A549 treated with DMSO at 1 μM for 4 hours (cell line): ENCODE measurements around the gene AKAP10. TPM values are rescaled to one million over a fixed set of nuclear protein-coding genes. Genes with fewer than 3 reads are reported as not detected.

Experiments
- total RNA-seq: library from RNA; stranded (reverse); fragments of 200-300 nt; extraction: Qiagen RNA extraction; gene quantifications from 5 replicates; pipeline ENCODE4 v1.2.3, GENCODE V29; 2022; ENCODE audit warnings: low read depth

The AKAP10 gene, protein sequence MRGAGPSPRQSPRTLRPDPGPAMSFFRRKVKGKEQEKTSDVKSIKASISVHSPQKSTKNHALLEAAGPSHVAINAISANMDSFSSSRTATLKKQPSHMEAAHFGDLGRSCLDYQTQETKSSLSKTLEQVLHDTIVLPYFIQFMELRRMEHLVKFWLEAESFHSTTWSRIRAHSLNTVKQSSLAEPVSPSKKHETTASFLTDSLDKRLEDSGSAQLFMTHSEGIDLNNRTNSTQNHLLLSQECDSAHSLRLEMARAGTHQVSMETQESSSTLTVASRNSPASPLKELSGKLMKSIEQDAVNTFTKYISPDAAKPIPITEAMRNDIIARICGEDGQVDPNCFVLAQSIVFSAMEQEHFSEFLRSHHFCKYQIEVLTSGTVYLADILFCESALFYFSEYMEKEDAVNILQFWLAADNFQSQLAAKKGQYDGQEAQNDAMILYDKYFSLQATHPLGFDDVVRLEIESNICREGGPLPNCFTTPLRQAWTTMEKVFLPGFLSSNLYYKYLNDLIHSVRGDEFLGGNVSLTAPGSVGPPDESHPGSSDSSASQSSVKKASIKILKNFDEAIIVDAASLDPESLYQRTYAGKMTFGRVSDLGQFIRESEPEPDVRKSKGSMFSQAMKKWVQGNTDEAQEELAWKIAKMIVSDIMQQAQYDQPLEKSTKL
- total RNA-seq, result 21.4 to 26.2 TPM (median 22.9 TPM) in 5 replicates

DNA sequence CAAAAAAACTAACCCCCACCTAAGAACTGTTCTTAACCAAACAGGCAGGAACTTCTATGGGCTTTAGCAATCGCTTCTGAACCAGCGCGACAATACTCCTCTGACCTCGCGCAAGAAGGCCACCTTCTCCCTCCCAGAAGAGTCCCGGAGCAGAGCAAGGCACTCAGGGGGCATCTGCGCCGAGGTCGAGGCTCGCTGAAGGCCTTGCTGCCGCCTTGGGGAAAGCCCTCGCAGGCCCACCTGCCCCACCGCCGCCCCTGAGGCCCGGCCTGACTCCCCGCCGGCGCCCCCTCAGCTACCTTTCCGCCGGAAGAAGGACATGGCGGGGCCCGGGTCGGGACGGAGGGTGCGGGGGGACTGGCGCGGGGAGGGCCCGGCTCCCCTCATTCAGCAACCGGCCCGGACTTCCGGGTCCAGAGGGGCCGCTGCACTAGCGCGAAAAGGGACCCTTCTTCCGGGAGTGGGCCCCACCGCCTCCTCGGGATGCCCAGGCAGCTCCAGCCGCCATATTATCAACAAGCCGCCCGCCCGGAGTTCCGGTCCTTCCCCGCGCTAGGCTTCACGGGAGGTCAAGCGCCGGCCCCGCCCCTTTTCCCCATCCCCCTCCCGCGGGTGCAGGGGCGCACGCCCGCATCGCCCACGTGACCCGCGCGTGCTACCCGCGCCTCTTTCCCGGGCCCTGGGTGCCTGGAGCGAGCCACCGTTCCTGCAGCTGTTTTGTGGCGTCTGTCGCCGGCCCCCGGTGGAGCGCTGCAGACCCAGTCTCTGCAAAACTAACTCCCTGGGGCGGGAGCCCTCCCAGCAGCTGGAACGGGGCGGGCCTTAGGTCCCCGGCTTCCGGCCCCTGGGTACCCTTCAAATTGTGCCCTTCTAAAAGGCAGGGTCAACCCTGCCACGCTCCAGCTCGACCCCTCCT lies at the start of gene AKAP10:
Gene AKAP10, minus strand, starts transcription at position 536 of the 916 bp plus-strand sequence. Its CDS starts 149 bp downstream, at position 387.

GRCh38 chr17:20009302-20010098 lies 31.9 kb upstream of the AKAP10 start, which contains the start of gene SPECC1:
TSS of gene SPECC1 (plus strand) at chr17:20009359. CDS start at chr17:20096652, 87,293 bp downstream.

DNA sequence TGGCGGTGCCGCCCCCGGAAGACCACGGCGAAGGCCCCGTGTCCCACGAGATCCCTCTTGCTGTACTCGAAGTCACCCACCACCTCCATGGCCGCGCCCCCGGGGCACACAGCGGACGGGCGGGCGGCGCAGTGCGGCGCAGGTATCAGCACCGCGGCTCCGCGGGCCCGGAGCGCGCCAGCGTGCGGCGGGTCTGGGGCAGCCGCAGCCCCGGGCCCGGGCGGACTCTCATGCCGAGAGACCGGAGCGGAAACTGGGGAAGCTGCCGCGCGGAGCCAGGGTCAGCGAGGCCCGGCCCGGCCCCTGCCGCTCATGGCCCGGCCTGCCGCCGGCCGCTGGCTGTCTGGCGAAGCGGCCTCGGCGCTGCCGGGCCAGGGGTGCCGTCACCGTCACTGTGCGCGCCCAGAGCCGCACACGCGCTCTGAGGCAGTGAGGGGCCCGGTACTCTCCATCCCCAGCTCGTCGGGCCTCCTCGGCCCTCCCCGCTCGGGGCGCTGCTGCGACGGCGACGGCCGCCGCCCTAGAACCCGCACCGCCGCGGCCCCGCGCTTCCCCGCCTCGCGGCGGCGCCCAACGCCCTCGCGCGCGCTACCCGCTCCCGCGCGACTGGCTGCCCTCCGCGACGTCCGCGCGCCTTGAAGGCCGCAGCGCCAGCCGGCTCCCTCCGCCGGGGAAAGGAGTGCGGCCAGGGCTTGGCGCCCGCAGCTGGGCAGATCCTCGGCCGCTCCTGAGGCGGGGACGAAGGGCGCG lies 110.1 kb downstream of the AKAP10 start, which contains the start of gene ULK2:
Gene ULK2, minus strand, starts transcription at position 608 of the 750 bp plus-strand sequence. Its CDS starts 519 bp downstream, at position 89.

Other genes starting within 250 kb of the AKAP10 start
- 726 to 1,151 TPM (median 866 TPM) in 5 replicates for gene ALDH3A1, start 229.5 kb downstream of the AKAP10 start, total RNA-seq
- gene ULK2, start 109.9 kb downstream of the AKAP10 start, total RNA-seq, result 10.1 to 15.8 TPM (median 15.3 TPM) in 5 replicates
- 48.5 to 67.5 TPM (median 53.3 TPM) in 5 replicates for gene SPECC1, start 31.5 kb upstream of the AKAP10 start, total RNA-seq